ENCODE results near the gene CCDC9B. TPM values are rescaled to one million over a fixed set of nuclear protein-coding genes. Genes with fewer than 3 reads are reported as not detected.

CCDC9B gene
- total RNA-seq, 1 donor from 2014 or later = 6.5 TPM

DNA sequence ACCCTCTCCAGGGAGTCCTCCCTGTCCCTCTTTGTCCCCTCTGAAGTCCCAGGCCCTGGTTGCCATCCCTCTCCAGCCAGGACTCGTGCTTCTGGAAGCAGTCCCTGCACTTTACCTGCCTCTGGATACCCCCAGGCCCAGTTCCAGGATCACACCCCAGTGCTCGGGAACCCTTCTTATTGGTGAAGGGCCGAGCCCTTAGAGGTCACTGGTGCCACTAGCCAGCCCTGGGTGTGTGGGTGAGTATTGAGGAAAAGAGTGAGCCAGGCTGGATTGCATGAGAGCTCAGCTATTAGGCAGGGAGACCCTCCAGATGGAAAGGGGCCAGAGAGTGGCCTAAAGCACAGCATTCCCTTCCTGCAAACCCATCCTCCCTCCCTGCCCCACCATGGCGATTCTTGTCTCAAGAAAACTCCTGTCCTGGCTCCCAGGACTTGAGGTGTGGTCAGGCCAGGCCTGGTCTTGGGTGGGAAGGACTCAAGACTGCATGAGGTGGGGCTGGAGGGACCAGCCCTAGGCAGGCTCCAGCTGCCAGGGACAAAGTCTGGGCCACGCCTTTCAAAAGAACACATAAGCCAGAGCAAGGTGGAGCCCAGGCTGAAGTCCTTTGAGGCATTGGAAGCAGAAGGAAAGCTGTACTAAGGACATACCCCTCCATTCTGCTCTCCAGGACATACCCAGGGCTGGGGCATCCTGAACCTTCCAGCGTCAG, 5.3 kb upstream of the CCDC9B start:
- no peak for DNase-seq (ENCODE audit: low read depth in 2 of 2)

DNA sequence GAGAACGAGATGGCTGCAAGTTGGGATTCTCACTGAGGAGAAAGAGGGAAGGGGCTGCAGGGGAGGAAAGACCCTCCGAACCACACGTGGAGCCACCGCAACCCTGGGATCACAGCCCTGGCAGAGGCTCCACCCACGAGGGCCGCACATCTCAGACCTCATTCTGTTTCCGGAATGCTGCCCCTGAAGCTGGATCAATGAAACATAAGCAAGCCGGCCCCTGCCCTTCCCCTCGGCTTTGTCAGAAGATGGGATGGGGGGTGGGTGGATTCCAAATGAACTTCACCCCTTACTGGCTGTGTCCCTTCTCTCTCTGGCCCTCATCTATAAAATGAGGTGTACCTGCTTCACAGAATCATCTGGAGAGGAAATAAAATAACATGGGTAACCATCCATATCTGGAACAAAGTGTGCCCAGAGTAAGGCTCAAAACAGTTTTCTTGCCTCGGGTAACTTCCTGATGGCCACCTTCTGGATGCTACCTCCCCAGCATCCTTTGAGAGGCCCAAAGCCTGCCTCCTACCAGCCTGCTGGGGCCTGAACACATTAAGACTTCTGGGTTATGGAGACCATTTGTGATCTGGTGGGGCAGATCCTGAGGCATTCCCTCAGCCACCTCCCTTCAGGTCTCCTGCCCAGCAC, 4.6 kb upstream of the CCDC9B start:
- no peak for DNase-seq (ENCODE audit: low read depth in 2 of 2)

DNA sequence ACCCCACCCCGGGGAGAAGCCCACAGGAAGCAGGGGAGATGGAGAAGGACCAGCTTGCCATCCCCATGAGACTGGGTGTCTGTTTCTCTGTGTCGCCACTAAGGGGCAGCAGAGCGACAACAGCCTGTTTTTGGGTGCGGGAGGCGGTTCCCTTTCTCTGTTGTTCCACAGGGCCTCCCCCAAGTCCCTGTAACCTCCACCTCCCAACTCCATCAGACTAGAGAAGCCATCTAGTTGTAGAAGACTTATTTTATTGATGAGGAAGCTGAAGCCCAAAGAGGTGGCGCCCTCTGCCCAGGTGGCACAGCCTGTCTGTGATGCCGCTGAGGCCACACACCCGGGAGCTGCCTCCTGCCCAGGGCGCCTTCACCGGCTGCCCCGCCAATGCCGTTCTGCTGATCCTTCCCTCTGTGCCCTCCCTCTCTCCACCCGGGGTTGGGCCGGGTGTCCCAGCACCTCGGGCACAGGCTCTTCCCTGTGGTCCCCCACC, 3.9 kb upstream of the CCDC9B start:
- peak; percentile 23 to 57 for DNase-seq (ENCODE audit: low read depth in 2 of 2)

DNA sequence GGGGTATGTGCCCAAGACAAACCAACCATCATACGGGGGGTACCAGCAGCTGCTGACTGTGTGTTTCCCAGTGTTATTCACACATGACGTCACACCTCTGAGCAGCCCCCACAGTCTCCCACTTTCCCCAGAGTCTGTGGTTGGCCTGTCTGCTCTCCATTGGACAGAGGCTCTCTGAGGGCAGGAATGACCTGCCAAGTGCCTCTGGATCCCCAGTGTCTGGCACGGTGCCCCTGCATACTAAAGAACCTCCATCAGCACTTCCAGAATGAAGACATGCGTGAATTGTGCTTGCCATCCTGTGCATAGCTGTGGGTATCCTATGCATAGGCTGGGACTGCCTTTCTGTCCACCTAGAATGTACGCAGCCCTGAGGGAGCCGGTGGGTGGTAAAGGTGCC, 3.5 kb upstream of the CCDC9B start:
- no peak for DNase-seq (ENCODE audit: low read depth in 2 of 2)

DNA sequence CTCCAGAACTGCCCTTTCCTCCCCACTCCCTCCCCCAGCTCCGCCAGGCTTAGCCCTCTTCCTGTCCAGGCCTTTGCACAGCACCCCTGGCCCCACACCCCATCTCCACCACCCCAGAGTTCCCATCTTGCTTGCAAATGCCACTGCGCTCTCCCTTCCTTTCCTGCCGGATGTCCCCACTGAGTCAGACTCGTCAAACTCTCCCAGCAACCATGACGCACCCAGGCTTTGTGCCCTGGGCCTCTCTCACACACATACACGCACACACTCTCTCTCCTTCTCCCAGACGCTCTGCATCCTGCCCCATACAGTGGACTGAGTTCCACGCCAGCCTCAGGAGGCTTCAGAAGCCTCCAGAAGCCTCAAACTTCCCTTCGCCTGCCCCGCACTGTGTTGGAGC, 2.8 kb upstream of the CCDC9B start:
- DNase-seq (ENCODE audit: low read depth in 2 of 2) = peak; percentile 76 to 96

DNA sequence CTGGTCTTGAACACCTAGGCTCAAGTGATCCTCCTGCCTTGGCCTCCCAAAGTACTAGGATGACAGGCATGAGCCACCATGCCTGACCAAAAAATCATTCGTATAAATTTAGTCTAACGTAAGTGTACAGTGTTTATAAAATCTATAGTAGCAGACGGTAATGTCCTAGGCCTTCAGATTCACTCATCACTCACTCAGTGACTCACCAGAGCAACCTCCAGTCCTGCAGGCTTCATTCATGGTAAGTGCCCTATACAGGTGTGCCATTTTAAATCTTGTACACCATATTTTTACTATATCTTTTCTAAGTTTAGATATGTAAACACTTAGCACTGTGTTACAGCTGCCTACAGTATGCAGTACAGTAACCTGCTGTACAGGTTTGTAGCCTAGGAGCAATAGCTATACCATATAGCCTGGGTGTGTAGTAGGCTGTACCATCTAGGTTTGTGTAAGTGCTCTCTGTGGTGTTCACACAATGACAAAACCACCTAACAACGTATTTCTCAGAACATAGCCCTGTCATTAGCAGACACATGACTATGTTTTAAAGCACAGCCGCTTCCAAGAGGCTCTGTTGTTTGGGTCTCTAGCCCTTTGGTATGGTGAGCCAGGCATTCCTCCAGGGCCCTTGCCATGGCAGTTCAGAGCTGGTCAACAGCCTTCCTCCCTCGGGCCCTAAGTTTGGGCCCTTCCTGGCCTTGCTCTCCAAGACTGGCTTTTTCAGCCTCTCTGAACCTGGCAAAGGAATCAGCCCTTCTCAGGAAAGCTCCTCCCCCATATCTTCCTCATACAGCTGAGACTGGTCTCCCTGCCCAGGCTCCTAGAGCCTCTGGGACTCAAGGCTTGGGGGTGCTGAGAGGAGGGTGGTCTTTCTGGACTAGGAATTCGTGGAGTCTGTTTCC, 1.9 kb upstream of the CCDC9B start:
- peak in 1 of 2 donors; percentile 45 for DNase-seq (ENCODE audit: low read depth in 2 of 2)

DNA sequence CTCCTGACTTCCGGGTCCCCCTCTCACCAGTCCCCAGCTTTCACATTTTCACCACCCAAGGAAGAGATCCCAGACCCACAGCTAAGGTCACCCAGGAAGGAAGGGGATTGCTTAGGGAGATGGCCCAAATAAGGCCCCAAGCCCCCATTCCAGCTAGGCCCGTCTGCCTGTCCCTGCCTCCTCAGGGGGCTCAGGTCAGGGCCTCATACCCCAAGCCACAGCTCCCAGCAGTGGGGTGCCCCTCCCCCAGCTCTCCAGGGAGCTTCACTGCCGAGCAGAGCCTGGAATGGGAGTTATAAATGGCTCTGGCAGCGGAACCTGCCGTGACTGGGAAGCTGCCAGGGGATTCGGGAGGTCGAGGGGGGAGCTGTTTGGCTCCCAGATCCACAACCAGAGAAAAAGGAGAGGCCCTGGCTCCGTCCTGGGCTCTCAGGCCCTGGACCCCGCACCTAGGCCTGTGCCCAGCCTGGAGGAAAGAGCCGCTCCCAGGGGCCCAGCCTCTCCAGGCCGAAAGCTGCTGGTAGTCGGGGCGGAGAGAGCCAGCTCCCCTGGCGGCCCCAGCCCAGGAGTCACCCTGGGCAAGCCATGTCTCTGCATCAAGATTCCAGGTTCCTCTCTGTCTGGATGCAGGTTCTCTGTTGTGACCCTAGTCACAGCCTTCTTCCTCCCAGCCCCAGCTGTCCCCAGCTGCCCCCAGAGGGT, 550 bp downstream of the CCDC9B start:
- DNase-seq (ENCODE audit: low read depth in 2 of 2) = peak; percentile 50 to 71

DNA sequence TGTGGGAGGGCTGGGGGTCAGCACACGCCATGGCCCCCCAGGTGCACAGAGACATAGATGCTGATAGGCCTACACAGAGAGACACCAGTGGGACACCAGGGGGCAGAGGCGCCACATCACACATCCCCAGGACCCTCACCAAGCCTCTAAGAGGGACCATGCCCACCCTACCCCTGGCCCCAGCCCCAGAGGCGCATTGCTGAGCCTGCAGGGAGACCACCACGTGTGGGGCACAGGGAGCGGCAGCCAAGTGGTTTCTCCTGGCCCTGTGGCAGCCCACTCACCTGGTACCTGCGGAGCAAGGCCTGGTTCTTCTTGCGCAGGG, 1.2 kb downstream of the CCDC9B start:
- DNase-seq (ENCODE audit: low read depth in 2 of 2) = no peak

DNA sequence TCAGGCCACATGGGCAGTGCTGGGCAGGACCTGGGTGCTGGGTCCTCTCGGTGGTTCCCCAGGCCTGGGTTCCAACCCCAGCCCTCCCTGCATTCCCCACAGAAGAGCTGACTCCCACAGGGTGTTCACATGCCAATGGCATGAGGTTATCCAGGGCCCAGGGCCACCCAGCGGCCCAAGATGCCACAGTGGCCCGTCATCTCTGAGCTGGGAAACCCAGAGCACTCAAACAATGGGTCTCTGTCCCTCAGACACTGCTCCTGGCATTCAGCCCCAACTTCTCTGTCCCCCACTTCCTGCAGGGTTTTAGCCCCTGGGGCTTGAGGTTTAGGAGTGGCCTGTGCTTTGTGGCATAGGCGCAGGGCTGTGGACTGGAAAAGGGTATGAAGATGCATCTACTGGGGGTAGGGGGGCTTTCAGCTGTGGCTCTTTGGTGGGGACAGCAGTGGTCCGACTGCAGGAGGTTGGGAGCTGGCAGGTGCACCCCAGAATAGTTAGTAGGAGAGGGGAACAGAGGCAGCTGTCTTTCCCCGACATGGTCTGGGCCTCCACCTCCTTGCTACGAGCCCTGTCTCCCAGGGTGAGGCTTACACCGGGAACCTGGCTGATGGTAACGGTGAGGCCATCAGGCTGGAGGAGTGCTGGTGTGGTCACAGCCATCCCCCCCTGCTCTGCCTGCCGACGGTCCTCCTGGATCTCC, 1.7 kb downstream of the CCDC9B start:
- DNase-seq (ENCODE audit: low read depth in 2 of 2) = peak in 1 of 2 donors; percentile 55

DNA sequence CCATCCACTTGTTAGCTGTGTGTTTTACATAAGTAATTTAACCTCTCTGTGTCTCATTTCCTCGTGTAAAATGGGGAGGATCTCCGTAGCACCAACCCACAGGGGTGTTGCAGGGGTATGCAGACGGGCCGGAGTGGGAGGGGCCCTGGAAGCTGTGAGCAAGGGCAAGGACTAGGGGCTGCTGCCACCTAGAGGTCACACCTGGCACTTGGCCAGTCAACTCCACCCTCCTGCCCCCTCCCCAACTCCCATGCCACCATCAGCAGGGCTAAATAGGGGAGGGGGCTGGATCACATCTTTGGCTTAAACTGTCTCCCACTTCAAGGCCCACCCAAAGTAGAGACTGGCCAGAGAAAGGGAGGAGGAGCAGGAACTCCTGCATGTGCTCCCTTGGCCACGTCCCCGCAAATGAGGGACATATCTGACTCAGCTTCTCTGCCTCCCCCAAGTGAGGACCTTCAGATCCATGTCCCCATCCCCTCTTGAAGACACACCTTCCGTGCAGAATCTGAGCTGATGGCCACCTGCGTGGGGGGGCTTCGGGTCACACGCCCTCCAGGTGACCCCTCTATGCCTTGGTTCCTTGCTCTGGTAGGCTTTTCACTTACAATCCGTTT, 2.6 kb downstream of the CCDC9B start:
- peak; percentile 47 to 81 for DNase-seq (ENCODE audit: low read depth in 2 of 2)

DNA sequence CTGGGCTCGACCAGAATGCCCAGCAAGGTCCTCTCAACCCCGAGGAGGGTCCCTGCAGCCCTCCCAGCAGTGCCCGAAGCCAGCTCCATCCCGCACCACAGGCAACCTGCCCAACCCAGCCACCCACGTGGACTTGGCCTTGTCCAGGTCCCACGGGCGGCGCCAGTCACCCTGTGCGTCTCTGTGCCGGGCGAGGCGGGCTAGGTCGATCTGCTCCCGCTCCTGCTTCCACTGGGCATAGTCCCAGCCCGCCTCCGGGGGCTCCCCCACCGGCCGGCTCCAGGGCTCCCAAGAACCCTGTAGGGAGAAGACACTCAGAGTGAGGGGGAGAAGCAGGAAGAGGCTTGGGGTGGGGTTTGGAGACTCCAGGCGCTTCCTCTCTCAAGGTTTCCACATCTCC, 3.1 kb downstream of the CCDC9B start:
- no peak for DNase-seq (ENCODE audit: low read depth in 2 of 2)

DNA sequence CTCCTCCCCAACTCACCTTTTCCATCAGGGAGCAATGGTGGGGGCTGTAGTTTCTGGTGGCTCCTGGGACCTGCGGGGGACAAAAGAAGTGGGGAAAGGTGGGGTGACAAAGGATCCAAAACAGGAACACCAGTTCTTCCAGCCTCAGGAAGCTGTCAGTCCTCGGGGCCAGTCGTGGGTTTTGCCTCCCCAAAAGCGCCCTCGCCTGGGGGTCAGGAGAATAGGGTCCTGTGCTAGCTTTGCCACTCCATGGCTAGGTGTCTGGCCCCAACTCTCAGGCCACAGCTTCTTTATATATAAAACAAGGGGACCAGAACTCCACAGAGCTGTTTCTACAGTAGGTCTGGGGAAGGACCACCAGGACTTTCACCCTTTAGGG, 4.0 kb downstream of the CCDC9B start:
- DNase-seq (ENCODE audit: low read depth in 2 of 2) = no peak

DNA sequence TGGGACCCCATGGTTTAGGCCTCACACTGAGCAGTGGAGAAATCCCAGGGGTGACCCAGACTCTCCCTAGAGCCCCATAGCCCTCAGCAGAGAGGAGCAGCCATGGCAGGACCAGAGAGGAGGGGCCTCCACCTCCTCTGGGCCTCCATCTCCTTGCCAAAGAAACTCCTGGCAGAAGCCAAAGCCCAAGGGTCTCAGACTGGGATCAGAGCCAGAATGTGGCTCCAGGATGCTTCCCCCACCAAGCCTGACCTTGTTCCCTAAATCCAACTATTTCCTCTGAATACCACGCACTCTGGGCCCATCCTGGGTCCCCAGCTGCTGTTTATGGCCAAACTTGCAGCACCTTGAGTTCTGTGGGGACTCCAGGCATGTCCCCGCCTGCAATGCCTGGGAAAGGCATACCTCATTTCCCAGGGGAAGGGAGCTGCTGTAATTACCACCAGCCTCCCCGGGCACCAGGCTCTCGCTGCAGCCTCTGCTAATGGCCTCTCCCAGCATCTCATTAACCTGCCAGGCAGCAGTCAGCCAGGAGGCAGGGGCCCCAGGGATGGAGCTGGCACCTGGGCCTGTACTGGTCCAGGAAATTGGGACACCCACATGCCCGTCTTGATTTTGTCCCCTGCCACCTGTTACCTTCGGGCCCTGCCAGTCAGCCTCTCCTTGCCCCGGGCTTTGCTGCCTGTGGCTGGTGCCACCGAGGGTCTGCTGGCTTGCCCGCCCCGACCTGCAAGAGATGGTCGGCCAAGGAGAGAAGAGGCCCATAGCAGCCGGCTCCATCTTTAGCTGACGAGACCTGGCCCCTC, 4.6 kb downstream of the CCDC9B start:
- no peak for DNase-seq (ENCODE audit: low read depth in 2 of 2)

DNA sequence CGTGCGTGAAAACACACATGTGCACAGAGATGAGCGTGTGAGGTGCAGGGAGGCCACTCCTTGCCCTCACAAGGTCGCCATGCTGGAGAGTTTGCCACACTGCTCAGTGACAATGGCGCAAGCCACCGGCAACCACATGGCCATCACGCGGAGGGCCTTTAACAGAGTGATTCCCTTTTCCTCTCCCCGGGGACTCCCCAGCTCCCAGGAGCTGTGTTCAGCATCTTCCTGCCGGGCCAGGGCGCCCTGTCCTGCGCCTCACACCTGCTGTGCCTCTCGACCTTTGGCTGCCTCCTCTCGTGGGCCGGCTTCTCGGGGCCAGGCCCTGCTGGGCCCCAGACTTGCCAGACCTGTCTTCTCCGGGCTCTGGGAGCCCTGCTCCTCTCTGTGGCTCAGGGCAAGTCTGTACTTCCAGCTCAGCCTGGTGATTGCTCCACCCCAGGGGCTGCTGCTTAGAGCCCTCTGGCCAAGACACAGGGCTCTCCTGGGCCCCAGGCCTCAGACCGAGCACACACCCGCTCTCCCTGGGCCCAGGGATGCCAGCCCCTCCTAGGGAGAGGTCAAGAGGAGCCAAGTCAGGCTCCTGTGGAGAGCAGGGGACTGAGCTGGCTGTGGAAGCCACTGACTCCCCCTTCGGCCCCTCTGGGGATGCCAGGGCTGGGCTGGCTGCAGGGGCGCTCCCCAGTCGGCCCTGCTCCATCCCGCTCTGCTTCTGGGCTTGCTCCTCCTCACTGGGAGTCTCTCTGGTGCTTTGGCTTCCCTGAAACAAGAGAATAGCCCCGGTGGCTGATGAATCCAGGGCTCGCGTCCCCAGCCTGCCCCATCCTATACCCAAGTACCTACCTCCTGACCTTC, 5.6 kb downstream of the CCDC9B start:
- DNase-seq (ENCODE audit: low read depth in 2 of 2) = no peak

DNA sequence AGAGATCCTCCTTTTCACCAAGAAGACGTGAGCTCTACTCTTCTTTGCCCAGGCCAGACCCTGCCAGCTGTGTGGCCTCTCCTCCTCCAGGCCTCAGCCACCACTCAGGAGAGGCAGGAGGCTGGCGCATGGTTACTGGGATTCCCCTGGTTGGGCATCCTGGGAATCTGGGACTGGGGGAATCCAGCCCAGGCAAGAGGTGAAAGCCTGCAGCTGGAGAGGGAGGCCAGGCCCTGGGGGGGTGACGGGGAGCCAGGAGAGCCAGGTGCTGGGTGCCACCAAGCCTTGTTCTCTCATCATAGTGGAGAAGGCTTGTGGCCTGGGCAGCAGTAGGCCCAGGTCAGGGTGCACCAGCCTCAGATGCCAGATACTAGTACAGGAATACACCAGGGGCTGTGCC, 6.2 kb downstream of the CCDC9B start:
- DNase-seq (ENCODE audit: low read depth in 2 of 2) = no peak

DNA sequence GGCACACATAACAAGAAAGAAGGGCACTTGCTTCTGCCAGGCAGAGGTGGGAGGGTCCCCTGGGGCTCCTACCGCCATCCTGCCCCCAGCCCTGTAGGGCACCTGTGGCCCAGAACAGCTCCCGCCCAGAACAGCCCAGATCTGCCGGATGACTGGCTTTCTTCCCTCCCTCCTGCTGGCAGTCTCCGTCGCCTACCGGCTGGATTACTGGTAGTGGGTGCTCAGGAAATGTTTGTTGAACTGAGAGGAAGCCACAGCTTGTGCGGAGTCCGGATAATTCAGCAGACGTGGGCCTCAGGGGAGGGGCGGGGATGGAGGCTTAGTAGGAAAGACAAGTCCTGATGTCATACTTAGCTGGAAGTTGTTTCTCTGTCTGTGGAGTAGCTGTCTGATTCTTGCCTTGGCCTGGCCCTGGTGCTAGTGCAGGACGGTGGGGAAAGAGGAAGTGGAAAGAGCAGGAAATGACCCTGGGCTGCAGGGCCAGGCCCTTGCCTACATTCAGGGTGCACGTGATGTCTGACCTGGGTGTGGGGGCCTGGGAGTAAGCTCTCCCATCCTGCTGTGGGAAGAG, 6.7 kb downstream of the CCDC9B start:
- peak in 1 of 2 donors; percentile 93 for DNase-seq (ENCODE audit: low read depth in 2 of 2)

DNA sequence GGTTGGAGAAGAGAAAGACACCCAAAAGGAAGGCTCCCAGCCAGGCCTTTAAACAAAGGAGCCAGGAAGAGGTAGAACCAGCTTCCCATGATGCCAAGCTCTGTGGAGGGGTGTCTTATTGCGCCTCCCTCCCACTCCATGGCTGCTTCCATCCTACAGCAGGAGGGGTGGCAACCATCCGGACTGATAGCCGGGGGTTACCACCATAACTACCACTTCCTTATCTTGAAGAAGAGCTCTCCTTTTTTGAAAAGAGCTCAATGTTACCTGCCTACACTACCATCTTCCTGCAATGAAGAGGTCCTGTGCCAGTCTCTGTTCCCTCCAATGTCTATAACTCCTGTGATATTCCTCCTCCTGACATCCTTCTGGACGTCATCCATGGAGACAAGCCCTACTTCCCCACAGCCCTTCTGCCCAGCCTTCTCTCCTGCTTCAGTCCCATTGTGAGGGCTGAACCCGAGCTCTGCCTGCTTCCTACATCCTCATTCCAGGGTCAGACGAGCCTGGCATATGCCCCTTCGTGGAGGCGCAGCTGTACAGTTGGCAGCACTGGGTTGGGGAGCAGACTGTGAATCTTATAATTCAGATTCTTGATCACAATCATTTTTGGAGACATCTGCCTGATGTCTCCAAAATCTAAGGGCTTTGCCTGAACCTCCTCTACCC, 8.5 kb downstream of the CCDC9B start:
- DNase-seq (ENCODE audit: low read depth in 2 of 2) = no peak

DNA sequence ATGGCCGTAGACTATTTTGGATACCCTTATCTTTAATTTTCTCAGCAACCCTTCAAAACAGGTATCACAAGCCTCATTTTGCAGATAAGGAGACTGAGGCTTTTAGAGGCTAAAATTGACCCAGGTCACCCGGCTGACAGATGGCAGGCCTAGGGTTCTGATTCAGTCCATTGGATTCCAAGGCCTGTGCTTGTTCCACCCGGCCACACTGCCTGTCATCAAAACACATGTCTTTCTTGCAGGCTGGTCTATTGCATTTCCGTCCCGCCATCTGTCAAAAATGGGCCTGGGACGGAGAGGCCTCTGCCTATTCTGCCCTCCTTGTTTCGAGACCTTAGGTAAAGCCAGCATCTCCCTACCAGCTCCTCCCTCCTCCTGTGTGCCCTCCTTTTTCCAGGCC, 9.1 kb downstream of the CCDC9B start:
- no peak for DNase-seq (ENCODE audit: low read depth in 2 of 2)
